ENCODE data around the gene SIL1.
"Not testable (repeated sequence)": the region's sequence is repeated elsewhere in the genome, so short reads cannot be mapped to it uniquely, and the experiment has no call there.

SIL1 gene

GRCh38 chr5:138926688-138927448 lies 271.3 kb downstream of the SIL1 start:
- no peak overlapping the region for H3K4me3 ChIP-seq (ENCODE audit: low read depth, low read length)
- no peaks in the 10 kb centered on the region for H3K4me1 ChIP-seq (ENCODE audit: control insufficient read depth, insufficient read depth, low read length)
- peaks cover 81% of the 10 kb centered on the region for H3K36me3 ChIP-seq (ENCODE audit: control insufficient read depth, insufficient read depth, low read length)
- H3K27ac ChIP-seq (ENCODE audit: low read depth, low read length) = no peak overlapping the region
- no peaks in the 10 kb centered on the region for H3K27me3 ChIP-seq (ENCODE audit: control insufficient read depth, insufficient read depth, low read length)
- no peak overlapping the region for H3K9ac ChIP-seq (ENCODE audit: low read depth, low read length)
- H3K9me3 ChIP-seq (ENCODE audit: control insufficient read depth, insufficient read depth, low read length) = no peaks in the 10 kb centered on the region

GRCh38 chr5:138926257-138926656 lies 271.9 kb downstream of the SIL1 start:
- H3K9me3 ChIP-seq (ENCODE audit: control insufficient read depth, insufficient read depth, low read length) = no peaks in the 10 kb centered on the region
- no peak overlapping the region for H3K4me3 ChIP-seq (ENCODE audit: low read depth, low read length)
- no peak overlapping the region for H3K27ac ChIP-seq (ENCODE audit: low read depth, low read length)
- H3K9ac ChIP-seq (ENCODE audit: low read depth, low read length) = no peak overlapping the region
- H3K36me3 ChIP-seq (ENCODE audit: control insufficient read depth, insufficient read depth, low read length) = peaks cover 75% of the 10 kb centered on the region
- H3K27me3 ChIP-seq (ENCODE audit: control insufficient read depth, insufficient read depth, low read length) = no peaks in the 10 kb centered on the region
- H3K4me1 ChIP-seq (ENCODE audit: control insufficient read depth, insufficient read depth, low read length) = no peaks in the 10 kb centered on the region

GRCh38 chr5:138925090-138925635 lies 273.0 kb downstream of the SIL1 start:
- Histone ChIP-seq H3K9ac (ENCODE audit: low read depth, low read length) (no peak overlapping the region), H3K36me3 (ENCODE audit: control insufficient read depth, insufficient read depth, low read length) (peaks cover 72% of the 10 kb centered on the region), H3K9me3 (ENCODE audit: control insufficient read depth, insufficient read depth, low read length) (no peaks in the 10 kb centered on the region), H3K27me3 (ENCODE audit: control insufficient read depth, insufficient read depth, low read length) (no peaks in the 10 kb centered on the region), H3K4me1 (ENCODE audit: control insufficient read depth, insufficient read depth, low read length) (no peaks in the 10 kb centered on the region), H3K27ac (ENCODE audit: low read depth, low read length) (no peak overlapping the region), H3K4me3 (ENCODE audit: low read depth, low read length) (no peak overlapping the region)

GRCh38 chr5:138922494-138922893 lies 275.7 kb downstream of the SIL1 start:
- Histone ChIP-seq H3K36me3 (ENCODE audit: control insufficient read depth, insufficient read depth, low read length) (peaks cover 71% of the 10 kb centered on the region), H3K4me3 (ENCODE audit: low read depth, low read length) (no peak overlapping the region), H3K4me1 (ENCODE audit: control insufficient read depth, insufficient read depth, low read length) (no peaks in the 10 kb centered on the region), H3K9me3 (ENCODE audit: control insufficient read depth, insufficient read depth, low read length) (no peaks in the 10 kb centered on the region), H3K27me3 (ENCODE audit: control insufficient read depth, insufficient read depth, low read length) (no peaks in the 10 kb centered on the region), H3K9ac (ENCODE audit: low read depth, low read length) (no peak overlapping the region), H3K27ac (ENCODE audit: low read depth, low read length) (no peak overlapping the region)

GRCh38 chr5:138921362-138921761 lies 276.8 kb downstream of the SIL1 start:
- H3K27me3 ChIP-seq (ENCODE audit: control insufficient read depth, insufficient read depth, low read length); H3K9me3 ChIP-seq (ENCODE audit: control insufficient read depth, insufficient read depth, low read length); H3K9ac ChIP-seq (ENCODE audit: low read depth, low read length); H3K4me3 ChIP-seq (ENCODE audit: low read depth, low read length); H3K4me1 ChIP-seq (ENCODE audit: control insufficient read depth, insufficient read depth, low read length); H3K27ac ChIP-seq (ENCODE audit: low read depth, low read length): not testable (repeated sequence)
- H3K36me3 ChIP-seq (ENCODE audit: control insufficient read depth, insufficient read depth, low read length) = peaks cover 66% of the 10 kb centered on the region

- no peaks in the 10 kb centered on the region for H3K4me1 ChIP-seq (ENCODE audit: control insufficient read depth, insufficient read depth, low read length)
- no peaks in the 10 kb centered on the region for H3K27me3 ChIP-seq (ENCODE audit: control insufficient read depth, insufficient read depth, low read length)
- H3K4me3 ChIP-seq (ENCODE audit: low read depth, low read length) = no peak overlapping the region
- peaks cover 58% of the 10 kb centered on the region for H3K36me3 ChIP-seq (ENCODE audit: control insufficient read depth, insufficient read depth, low read length)
- H3K27ac ChIP-seq (ENCODE audit: low read depth, low read length) = no peak overlapping the region
- no peaks in the 10 kb centered on the region for H3K9me3 ChIP-seq (ENCODE audit: control insufficient read depth, insufficient read depth, low read length)
- H3K9ac ChIP-seq (ENCODE audit: low read depth, low read length) = no peak overlapping the region
These were observed 278.0 kb downstream of the SIL1 start for GRCh38 chr5:138920181-138920580.

GRCh38 chr5:138918686-138919085 lies 279.5 kb downstream of the SIL1 start:
- Histone ChIP-seq H3K4me3 (ENCODE audit: low read depth, low read length) (no peak overlapping the region), H3K27me3 (ENCODE audit: control insufficient read depth, insufficient read depth, low read length) (no peaks in the 10 kb centered on the region), H3K27ac (ENCODE audit: low read depth, low read length) (no peak overlapping the region), H3K9me3 (ENCODE audit: control insufficient read depth, insufficient read depth, low read length) (no peaks in the 10 kb centered on the region), H3K4me1 (ENCODE audit: control insufficient read depth, insufficient read depth, low read length) (no peaks in the 10 kb centered on the region), H3K9ac (ENCODE audit: low read depth, low read length) (no peak overlapping the region), H3K36me3 (ENCODE audit: control insufficient read depth, insufficient read depth, low read length) (peaks cover 52% of the 10 kb centered on the region)

- H3K4me3 ChIP-seq (ENCODE audit: low read depth, low read length) = no peak overlapping the region
- no peak overlapping the region for H3K9ac ChIP-seq (ENCODE audit: low read depth, low read length)
- no peaks in the 10 kb centered on the region for H3K9me3 ChIP-seq (ENCODE audit: control insufficient read depth, insufficient read depth, low read length)
- H3K27me3 ChIP-seq (ENCODE audit: control insufficient read depth, insufficient read depth, low read length) = no peaks in the 10 kb centered on the region
- H3K36me3 ChIP-seq (ENCODE audit: control insufficient read depth, insufficient read depth, low read length) = peaks cover 44% of the 10 kb centered on the region
- H3K4me1 ChIP-seq (ENCODE audit: control insufficient read depth, insufficient read depth, low read length) = no peaks in the 10 kb centered on the region
- no peak overlapping the region for H3K27ac ChIP-seq (ENCODE audit: low read depth, low read length)
These were observed 283.8 kb downstream of the SIL1 start for GRCh38 chr5:138914338-138914737.

- Histone ChIP-seq H3K4me3 (ENCODE audit: low read depth, low read length) (no peak overlapping the region), H3K4me1 (ENCODE audit: control insufficient read depth, insufficient read depth, low read length) (no peaks in the 10 kb centered on the region), H3K9ac (ENCODE audit: low read depth, low read length) (no peak overlapping the region), H3K9me3 (ENCODE audit: control insufficient read depth, insufficient read depth, low read length) (no peaks in the 10 kb centered on the region), H3K27ac (ENCODE audit: low read depth, low read length) (no peak overlapping the region), H3K27me3 (ENCODE audit: control insufficient read depth, insufficient read depth, low read length) (no peaks in the 10 kb centered on the region), H3K36me3 (ENCODE audit: control insufficient read depth, insufficient read depth, low read length) (peaks cover 40% of the 10 kb centered on the region)
These were observed 284.4 kb downstream of the SIL1 start for GRCh38 chr5:138913773-138914172.

GRCh38 chr5:138912093-138912492 lies 286.1 kb downstream of the SIL1 start:
- Histone ChIP-seq H3K36me3 (ENCODE audit: control insufficient read depth, insufficient read depth, low read length) (peaks cover 35% of the 10 kb centered on the region), H3K27ac (ENCODE audit: low read depth, low read length) (no peak overlapping the region), H3K4me1 (ENCODE audit: control insufficient read depth, insufficient read depth, low read length) (no peaks in the 10 kb centered on the region), H3K4me3 (ENCODE audit: low read depth, low read length) (no peak overlapping the region), H3K27me3 (ENCODE audit: control insufficient read depth, insufficient read depth, low read length) (no peaks in the 10 kb centered on the region), H3K9ac (ENCODE audit: low read depth, low read length) (no peak overlapping the region), H3K9me3 (ENCODE audit: control insufficient read depth, insufficient read depth, low read length) (no peaks in the 10 kb centered on the region)

GRCh38 chr5:138911441-138911840 lies 286.7 kb downstream of the SIL1 start:
- no peak overlapping the region for H3K27ac ChIP-seq (ENCODE audit: low read depth, low read length)

More at GRCh38 chr5:138911441-138911840, 286.7 kb downstream of the SIL1 start:
- Histone ChIP-seq H3K27me3 (ENCODE audit: control insufficient read depth, insufficient read depth, low read length) (no peaks in the 10 kb centered on the region), H3K9me3 (ENCODE audit: control insufficient read depth, insufficient read depth, low read length) (no peaks in the 10 kb centered on the region), H3K36me3 (ENCODE audit: control insufficient read depth, insufficient read depth, low read length) (peaks cover 37% of the 10 kb centered on the region), H3K4me3 (ENCODE audit: low read depth, low read length) (no peak overlapping the region), H3K4me1 (ENCODE audit: control insufficient read depth, insufficient read depth, low read length) (no peaks in the 10 kb centered on the region), H3K9ac (ENCODE audit: low read depth, low read length) (no peak overlapping the region)

Data from HUES48 (cell line).